HG03469 (cell line): Measurements from ENCODE around the gene CCDC40.

Source experiments
- ATAC-seq: cut with Tn5 transposase; IDR thresholded peaks from one replicate; pipeline ENCODE4 v1.9.1; 2021; ENCODE audit warnings: mild to moderate bottlenecking, moderate library complexity, moderate number of reproducible peaks; ENCODE audit not compliant: unreplicated experiment

CCDC40 gene

GRCh38 chr17:79997011-79997660, 39.3 kb upstream of the CCDC40 start:
- ATAC-seq: no peak

- no peak for ATAC-seq
These were observed 36.3 kb upstream of the CCDC40 start for GRCh38 chr17:80000136-80000535.

GRCh38 chr17:80000981-80001775, 35.3 kb upstream of the CCDC40 start:
- no peak for ATAC-seq

GRCh38 chr17:80002070-80002641, 34.3 kb upstream of the CCDC40 start:
- no peak for ATAC-seq

- ATAC-seq: no peak
These were observed 33.6 kb upstream of the CCDC40 start for GRCh38 chr17:80002690-80003490.

DNA sequence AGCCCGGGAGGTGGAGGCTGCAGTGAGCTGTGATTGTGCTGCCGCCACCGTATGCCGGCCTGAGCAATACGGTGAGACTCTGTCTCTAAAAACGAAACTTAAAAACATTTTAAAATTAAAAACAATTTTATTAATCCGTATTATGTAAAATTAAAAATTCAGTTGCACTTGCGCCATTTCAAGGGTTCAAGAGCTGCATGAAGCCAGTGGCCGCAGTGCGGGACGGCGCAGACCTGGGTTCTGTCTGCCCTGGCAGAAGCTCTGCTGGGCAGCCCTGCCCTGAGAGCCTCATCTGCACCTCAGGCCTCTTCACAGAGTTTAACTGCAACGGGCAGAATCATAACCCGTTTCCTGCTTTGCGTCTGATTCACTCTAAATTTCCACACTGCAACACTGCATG, 32.5 kb upstream of the CCDC40 start:
- no peak for ATAC-seq

DNA sequence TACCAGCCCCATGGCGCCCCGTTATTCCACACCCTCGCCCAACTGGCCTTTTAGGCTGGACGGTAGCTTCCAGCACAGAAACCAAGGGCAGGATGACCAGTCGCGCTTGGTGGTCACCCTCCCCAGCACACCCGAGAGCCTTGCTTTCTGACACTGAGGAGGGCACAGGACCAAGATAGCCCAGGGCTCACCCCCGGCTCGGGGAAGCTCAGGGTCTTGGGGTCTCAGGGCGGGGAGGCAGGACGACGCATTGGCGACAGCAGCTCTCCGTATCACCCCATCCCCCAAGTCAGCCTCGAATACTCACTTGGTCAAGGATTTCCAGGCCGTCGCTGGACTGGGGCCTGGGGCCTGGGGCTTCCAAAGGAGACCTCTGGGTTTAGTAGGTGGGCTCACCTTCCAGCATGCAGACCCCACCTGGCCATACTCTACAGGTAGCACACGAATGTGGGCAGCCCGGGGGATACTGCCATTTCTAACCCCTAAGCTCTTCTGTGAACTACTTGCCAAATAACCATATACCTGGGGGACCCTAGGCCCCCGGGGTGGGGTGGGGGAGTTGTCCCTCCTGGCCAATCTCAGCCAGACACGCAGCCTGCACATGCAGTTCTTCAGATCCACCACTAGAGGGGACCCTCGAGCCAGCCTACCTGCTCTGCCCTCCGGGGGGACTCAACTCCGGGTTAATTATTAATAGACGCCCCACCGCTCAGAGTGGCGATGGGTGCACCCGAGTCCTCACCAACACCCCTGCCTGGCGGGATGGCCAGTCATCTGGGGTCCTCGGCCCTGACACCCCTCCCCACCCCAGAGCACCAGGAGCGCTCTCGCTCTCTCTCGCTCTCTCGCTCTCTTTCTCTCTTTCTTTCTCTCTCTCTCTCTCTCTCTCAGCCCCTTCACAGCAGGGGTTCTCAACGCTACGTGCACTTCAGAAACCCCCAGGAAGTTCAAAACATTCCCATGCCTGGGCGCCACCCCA, 30.8 kb upstream of the CCDC40 start:
- no peak for ATAC-seq

DNA sequence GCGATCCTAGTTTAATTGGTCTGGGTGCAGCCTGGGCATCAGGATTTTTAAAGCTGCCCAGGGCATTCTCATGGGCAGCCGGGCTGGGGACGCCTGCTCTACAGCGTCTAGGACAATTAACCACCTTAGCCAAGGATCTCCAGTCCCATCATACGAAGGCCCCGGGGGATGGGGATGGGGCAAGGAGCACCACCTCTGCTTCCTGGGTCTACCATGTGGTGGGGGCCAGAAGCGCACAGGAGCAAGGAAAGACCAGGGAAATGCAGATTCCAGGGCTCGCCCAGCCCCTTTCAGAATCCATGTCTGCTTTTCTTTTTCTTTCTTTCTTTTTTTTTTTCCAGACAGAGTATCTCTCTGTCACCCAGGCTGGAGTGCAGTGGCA, 30.1 kb upstream of the CCDC40 start:
- no peak for ATAC-seq

DNA sequence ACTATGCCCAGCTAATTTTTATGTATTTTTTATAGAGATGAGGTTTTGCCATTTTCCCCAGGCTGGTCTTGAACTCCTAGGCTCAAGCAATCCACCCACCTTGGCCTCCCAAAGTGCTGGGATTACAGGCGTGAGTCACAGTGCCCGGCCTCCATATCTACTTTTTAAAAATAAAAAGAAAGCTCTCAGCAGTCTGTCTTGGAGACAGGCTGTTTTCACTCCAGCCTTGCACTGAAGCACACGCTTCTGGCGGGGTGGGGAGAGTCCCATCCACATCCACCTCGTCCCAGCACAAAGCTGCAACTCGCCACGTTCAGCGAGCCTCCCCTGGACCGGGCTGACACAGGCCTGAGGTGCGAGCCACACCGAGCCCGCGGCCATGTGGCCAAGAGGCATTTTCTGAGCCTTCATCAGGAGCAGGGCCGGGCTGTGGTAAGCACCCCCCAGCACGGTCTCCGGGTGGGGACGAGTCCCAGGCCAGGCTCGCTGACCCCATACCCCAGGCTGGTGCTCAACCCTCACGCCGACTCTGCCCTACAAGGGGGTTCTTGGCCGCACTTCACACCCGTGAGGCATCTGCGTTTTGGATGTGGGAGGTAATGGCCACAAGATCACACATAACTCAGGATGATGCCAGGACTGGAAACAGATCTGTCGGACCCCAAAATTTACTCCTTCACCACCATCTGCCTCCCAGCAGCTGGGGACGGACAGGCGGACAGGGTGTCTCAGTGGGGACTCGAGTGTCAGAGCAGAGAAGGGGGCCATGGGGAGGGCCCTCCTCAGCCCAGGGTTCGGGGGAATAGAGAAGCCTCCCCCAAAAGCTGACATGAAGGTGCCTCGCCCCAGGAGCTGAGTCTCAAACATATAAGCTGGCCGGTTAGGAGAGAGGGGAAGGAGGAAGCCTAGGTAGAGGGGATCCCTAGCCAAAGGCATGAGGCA, 29.4 kb upstream of the CCDC40 start:
- no peak for ATAC-seq

- ATAC-seq: no peak
These were observed 28.5 kb upstream of the CCDC40 start for GRCh38 chr17:80007939-80008338.

GRCh38 chr17:80008383-80008840, 28.0 kb upstream of the CCDC40 start:
- ATAC-seq: no peak

GRCh38 chr17:80008848-80009247, 27.6 kb upstream of the CCDC40 start:
- no peak for ATAC-seq

DNA sequence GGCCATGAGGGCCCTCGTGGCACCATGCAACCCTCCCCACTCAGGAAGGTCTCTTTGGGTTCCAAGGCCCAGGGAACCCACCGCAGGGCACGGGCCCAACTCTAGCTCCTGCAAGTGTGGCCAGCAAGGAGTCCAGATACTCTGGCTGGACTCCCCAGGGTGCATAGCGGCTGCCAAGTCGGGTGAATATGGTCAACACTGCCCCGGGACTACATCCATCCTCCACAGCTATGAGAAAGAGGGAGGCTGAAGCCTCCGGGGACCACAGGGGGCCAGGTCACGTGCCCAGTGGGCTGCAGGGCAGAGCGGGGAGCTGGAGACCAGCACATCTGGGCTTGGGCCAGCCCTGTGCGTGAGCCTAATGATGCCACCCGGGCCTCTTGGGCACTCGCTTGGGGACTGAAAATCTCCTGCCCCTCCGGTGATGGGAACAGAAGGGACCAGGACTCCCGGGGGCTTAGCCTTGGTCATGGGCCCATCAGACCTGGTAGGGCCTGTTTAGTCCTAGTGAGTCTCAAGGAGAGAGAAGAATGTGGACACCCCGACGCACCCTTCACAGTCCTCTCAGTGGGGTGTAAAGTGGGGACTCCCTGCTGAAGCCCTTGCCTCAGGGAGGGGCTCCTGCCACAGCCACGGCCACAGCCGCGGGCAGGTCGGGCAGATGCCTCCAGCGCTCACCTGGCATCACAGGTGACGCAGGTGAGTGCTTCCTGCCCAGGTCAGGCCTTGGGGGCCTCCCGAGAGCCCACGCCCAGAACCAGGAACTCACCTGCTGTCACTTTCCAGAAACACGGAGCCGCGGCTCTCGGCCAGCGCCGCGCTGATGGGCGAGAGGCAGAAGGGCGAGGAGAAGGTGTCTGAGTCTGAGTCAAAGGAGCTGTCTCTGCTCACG, 26.8 kb upstream of the CCDC40 start:
- no peak for ATAC-seq

GRCh38 chr17:80010283-80010858, 26.1 kb upstream of the CCDC40 start:
- ATAC-seq: no peak

DNA sequence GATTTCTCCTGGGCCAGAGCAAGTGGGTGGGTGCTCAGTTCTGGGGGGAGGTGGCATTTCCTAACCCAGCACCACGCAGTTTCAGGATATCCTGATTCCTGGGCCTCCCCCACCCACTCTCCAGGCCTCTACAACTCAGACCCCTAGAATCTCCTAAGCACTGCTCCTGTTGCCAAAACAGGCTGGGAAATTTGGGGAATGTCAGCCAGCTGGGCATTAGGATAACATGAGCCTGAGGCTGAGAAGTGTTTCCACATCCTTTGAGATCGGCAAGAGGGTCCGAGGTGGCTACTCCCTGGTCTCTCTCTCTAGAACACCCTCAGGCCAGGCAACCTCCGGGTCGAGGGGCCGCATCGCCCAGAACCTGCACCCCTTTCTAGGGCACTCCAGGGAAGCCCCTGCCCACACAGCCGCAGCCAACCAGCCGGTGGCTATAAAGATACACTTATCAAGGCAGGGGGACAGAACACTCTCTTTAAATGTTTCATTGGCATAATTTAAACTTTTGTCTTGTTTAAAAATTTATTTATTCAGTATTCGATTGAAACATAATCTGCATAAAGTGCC, 24.4 kb upstream of the CCDC40 start:
- no peak for ATAC-seq

GRCh38 chr17:80012765-80013741, 23.4 kb upstream of the CCDC40 start:
- ATAC-seq: no peak
